PC-3 (cell line): Measurements from ENCODE around the gene DSG1.

Source experiments
- EZH2 ChIP-seq: fragments of 300-600 bp; sonication (generic); IDR thresholded peaks from one replicate; pipeline ENCODE4 v1.6.1; 2017; ENCODE audit warnings: antibody characterized with exemption, mild to moderate bottlenecking, low read length; ENCODE audit not compliant: unreplicated experiment
- EZH2phosphoT487 ChIP-seq: fragments of 300-600 bp; sonication (generic); IDR thresholded peaks from 2 replicates; pipeline ENCODE4 v1.6.1; 2018; ENCODE audit warnings: mild to moderate bottlenecking, antibody characterized with exemption, low read length, borderline replicate concordance
- TF ChIP-seq, protein P1 (sequence below): fragments of 300-600 bp; sonication (generic); conservative IDR thresholded peaks from 2 replicates; pipeline ENCODE4 v1.5.1; 2017; ENCODE audit warnings: antibody characterized with exemption, low read depth, mild to moderate bottlenecking, low read length

DNA sequence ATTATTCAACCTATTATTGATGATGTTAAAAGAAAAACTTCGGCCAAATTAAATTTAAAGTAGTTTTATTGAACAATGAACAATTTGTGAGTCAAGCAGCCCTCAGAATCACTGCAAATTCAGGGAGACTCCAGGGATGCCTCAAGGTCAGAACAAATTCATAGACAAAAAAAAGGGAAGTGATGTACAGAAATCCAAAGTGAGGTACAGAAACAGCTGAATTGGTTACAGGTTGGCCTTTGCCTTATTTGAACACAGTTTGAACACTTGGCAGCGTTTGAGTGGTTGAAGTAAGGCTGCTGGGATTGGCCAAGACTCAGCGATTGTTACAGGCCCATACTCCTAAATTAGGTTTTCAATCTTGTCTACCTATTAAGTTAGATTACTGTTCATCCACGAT is 47.4 kb upstream of the DSG1 start:
- no peak for TF ChIP-seq EZH2
- TF ChIP-seq, protein P1, sequence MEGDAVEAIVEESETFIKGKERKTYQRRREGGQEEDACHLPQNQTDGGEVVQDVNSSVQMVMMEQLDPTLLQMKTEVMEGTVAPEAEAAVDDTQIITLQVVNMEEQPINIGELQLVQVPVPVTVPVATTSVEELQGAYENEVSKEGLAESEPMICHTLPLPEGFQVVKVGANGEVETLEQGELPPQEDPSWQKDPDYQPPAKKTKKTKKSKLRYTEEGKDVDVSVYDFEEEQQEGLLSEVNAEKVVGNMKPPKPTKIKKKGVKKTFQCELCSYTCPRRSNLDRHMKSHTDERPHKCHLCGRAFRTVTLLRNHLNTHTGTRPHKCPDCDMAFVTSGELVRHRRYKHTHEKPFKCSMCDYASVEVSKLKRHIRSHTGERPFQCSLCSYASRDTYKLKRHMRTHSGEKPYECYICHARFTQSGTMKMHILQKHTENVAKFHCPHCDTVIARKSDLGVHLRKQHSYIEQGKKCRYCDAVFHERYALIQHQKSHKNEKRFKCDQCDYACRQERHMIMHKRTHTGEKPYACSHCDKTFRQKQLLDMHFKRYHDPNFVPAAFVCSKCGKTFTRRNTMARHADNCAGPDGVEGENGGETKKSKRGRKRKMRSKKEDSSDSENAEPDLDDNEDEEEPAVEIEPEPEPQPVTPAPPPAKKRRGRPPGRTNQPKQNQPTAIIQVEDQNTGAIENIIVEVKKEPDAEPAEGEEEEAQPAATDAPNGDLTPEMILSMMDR: no peak
- TF ChIP-seq EZH2phosphoT487: no peak
